K562 (cell line): ENCODE data around the gene HIVEP3. TPM values are rescaled to one million over a fixed set of nuclear protein-coding genes. Genes with fewer than 3 reads are reported as not detected.
A peak's percentile ranks its signal among the peaks of the same experiment; 100 is the strongest.

Experiments used
- ATAC-seq: fragments of 200-7000 bp; cut with Tn5 transposase; 3 replicates; pipeline ENCODE4 v1.9.1; 2020; ENCODE audit warnings: moderate library complexity
- BruUV-seq: library from RNA; stranded (reverse); fragments of 400-500 nt; replicated peaks from 2 replicates; lab custom pipeline; 2021; lab: Mats Ljungman, UMichigan
- CTCF ChIA-PET: fragments of 300-600 bp; formaldehyde crosslinking; extraction: SDS; loops from one replicate; lab custom pipeline; 2021; ENCODE audit warnings: low intra/inter-chr PET ratio; lab: Yijun Ruan, JAX
- POLR2A ChIA-PET: fragments of 300-600, 350-650 bp; sonication (Branson Sonifier 250); formaldehyde crosslinking; extraction: SDS; loops from one replicate; lab custom pipeline; 2021; ENCODE audit warnings: antibody characterized with exemption, inconsistent platforms; lab: Yijun Ruan, JAX
- DNase-seq, 4 experiments: peaks; one replicate each; pipeline versions ENCODE4 v3.0.0 to v3.0.0-alpha.2; 2011 to 2018; ENCODE audit warnings: low spot score in 3 of 4, mixed read lengths in 3 of 4; ENCODE audit errors: extremely low read depth in 1 of 4
- FAIRE-seq: peaks from 2 replicates; lab custom pipeline; 2011; peaks lifted over from hg19 to GRCh38; lab: Jason Lieb, UNC
- H2AFZ ChIP-seq: 2 replicates; pipeline ENCODE4 v1.6.0; 2011; ENCODE audit warnings: low read depth, low read length, control low read depth, inconsistent platforms
- H3K27ac ChIP-seq: fragments of 200-600 bp; 3 replicates; pipeline ENCODE4 v1.8.0; 2011; ENCODE audit warnings: low read depth, mild to moderate bottlenecking, control low read depth, inconsistent platforms, low read length, moderate library complexity, mixed read lengths; ENCODE audit errors: extremely low read depth
- H3K27me3 ChIP-seq, 2 experiments: fragments of 300-600 bp in 1 of 2; 2 replicates in 1 of 2; 3 replicates in 1 of 2; pipeline versions ENCODE4 v1.6.0 to v1.8.0; 2011; ENCODE audit warnings: inconsistent platforms in 2 of 2, low read length in 2 of 2, mild to moderate bottlenecking in 1 of 2, mixed read lengths in 1 of 2, moderate library complexity in 1 of 2; ENCODE audit not compliant: control insufficient read depth in 2 of 2, insufficient read depth in 2 of 2
- H3K36me3 ChIP-seq: fragments of 300-600 bp; 3 replicates; pipeline ENCODE4 v1.8.0; 2011; ENCODE audit warnings: mild to moderate bottlenecking, low read length, inconsistent platforms; ENCODE audit not compliant: control insufficient read depth, insufficient read depth
- H3K4me1 ChIP-seq, 2 experiments: fragments of 200-600 bp in 1 of 2; replicated peaks in 1 of 2; 2 replicates in 1 of 2; 3 replicates in 1 of 2; pipeline versions ENCODE4 v1.5.1 to v1.8.0; 2011; ENCODE audit warnings: inconsistent platforms in 2 of 2, low read length in 2 of 2, mild to moderate bottlenecking in 1 of 2, mixed read lengths in 1 of 2, moderate library complexity in 1 of 2; ENCODE audit not compliant: control insufficient read depth in 2 of 2, insufficient read depth in 2 of 2
- H3K4me2 ChIP-seq: 2 replicates; pipeline ENCODE4 v1.6.1; 2011; ENCODE audit warnings: low read length, control low read depth, inconsistent platforms, mixed read lengths; ENCODE audit not compliant: insufficient read depth
- H3K4me3 ChIP-seq: fragments of 200-600 bp; sonication (generic), shearing (Covaris generic); 2 replicates; pipeline ENCODE4 v1.5.1; 2016; ENCODE audit warnings: control low read depth, inconsistent platforms
- H3K79me2 ChIP-seq: fragments of 200-600 bp; 3 replicates; pipeline ENCODE4 v1.8.0; 2011; ENCODE audit warnings: low read length, inconsistent platforms; ENCODE audit not compliant: control insufficient read depth, insufficient read depth
- H3K9ac ChIP-seq, 2 experiments: 2 replicates each; pipeline versions ENCODE4 v1.6.0 to v1.6.1; 2011; ENCODE audit warnings: low read depth in 2 of 2, low read length in 2 of 2, control low read depth in 1 of 2, inconsistent platforms in 1 of 2, mild to moderate bottlenecking in 1 of 2, mixed read lengths in 1 of 2; ENCODE audit not compliant: insufficient read depth in 1 of 2
- H3K9me1 ChIP-seq: one replicate; pipeline ENCODE4 v1.6.0; 2011; ENCODE audit warnings: inconsistent platforms, mild to moderate bottlenecking, low read length, moderate library complexity; ENCODE audit not compliant: control insufficient read depth, insufficient read depth
- H3K9me3 ChIP-seq: replicated peaks from 2 replicates; pipeline ENCODE4 v1.5.1; 2011; ENCODE audit warnings: low read depth, low read length, inconsistent platforms; ENCODE audit not compliant: control insufficient read depth, insufficient read depth
- H4K20me1 ChIP-seq: replicated peaks from 2 replicates; pipeline ENCODE4 v1.6.1; 2011; ENCODE audit warnings: low read length, inconsistent platforms, mixed read lengths; ENCODE audit not compliant: control insufficient read depth, insufficient read depth
- ADNP ChIP-seq: fragments of 200-800 bp; sonication (Bioruptor generic); IDR thresholded peaks from 2 replicates; pipeline ENCODE4 v1.6.1; 2016; ENCODE audit warnings: missing genetic modification characterization, missing compliant biosample characterization
- COPS2 ChIP-seq: fragments of 450-650 bp; conservative IDR thresholded peaks from 2 replicates; pipeline ENCODE4 v1.6.1; 2016; ENCODE audit warnings: mild to moderate bottlenecking, moderate library complexity
- CSDE1 ChIP-seq, 2 experiments: fragments of 450-650 bp; IDR thresholded peaks; 2 replicates each; pipeline ENCODE4 v1.6.1; 2016; ENCODE audit warnings: mild to moderate bottlenecking in 1 of 2
- ETV1 ChIP-seq: fragments of 450-650 bp; conservative IDR thresholded peaks from 2 replicates; pipeline ENCODE4 v1.6.1; 2016; ENCODE audit warnings: missing genetic modification characterization, control low read depth, low read depth, missing compliant biosample characterization
- SIN3A ChIP-seq, 2 experiments: fragments of 150-350 bp in 1 of 2; IDR thresholded peaks; 2 replicates each; pipeline ENCODE4 v1.6.1; 2011 to 2016; ENCODE audit warnings: borderline replicate concordance in 2 of 2, low read depth in 2 of 2, low read length in 2 of 2, mild to moderate bottlenecking in 2 of 2, moderate library complexity in 2 of 2; ENCODE audit not compliant: control insufficient read depth in 1 of 2
- SP1 ChIP-seq: sonication (generic); formaldehyde crosslinking; IDR thresholded peaks from 2 replicates; pipeline ENCODE4 v1.8.1; 2022; ENCODE audit warnings: mild to moderate bottlenecking, missing genetic modification reagents
- WHSC1 ChIP-seq: IDR thresholded peaks from one replicate; pipeline ENCODE4 v1.6.1; 2012; ENCODE audit warnings: low read length, control low read depth, inconsistent platforms
- ZNF696 ChIP-seq: fragments of 250-450 bp; sonication (Bioruptor Pico); conservative IDR thresholded peaks from 2 replicates; pipeline ENCODE4 v1.4.0; 2020; ENCODE audit warnings: mild to moderate bottlenecking, moderate library complexity
- WGBS: fragments of 100-300 bp; shearing (Covaris generic); methylation state at CpG from one replicate; pipeline ENCODE4 v1.1.6; 2016; ENCODE audit warnings: low coverage, mixed read lengths; ENCODE audit not compliant: insufficient coverage; ENCODE audit errors: missing lambda C conversion rate; 5-methylcytosine and 5-hydroxymethylcytosine counted together
- in situ Hi-C: fragments of 300-500 bp; cut with MboI; formaldehyde crosslinking; loops from 4 replicates; pipeline ENCODE4 v1.15.0; 2018; ENCODE audit warnings: inconsistent platforms, mixed read lengths
- intact Hi-C: fragments of 100-400 bp; cut with micrococcal nuclease; formaldehyde crosslinking; loops from 2 replicates; pipeline ENCODE4 v1.14.2; 2022
- polyA plus RNA-seq, 8 experiments: library from polyadenylated mRNA; depleted of rRNA in 4 of 8; stranded (reverse) in 5 of 8; unstranded in 3 of 8; fragments of >200 nt; fragmentation: Nextera tagmentation in 2 of 8; fragmentation: Illumina TruSeq in 1 of 8; extraction: Ambion mirVana in 2 of 8; extraction: Trizol in 1 of 8; gene quantifications; 2 replicates each; pipeline versions ENCODE4 v1.2.1 to v1.2.3, GENCODE V29; 2011 to 2014; ENCODE audit warnings: inconsistent platforms in 1 of 8, missing spikeins in 1 of 8
- total RNA-seq, 7 experiments: library from RNA; depleted of rRNA in 6 of 7; stranded (reverse); fragments of >200 nt in 6 of 7; fragmentation: Illumina TruSeq in 2 of 7; extraction: Trizol in 2 of 7; gene quantifications; 2 replicates each; pipeline versions ENCODE4 v1.2.1 to v1.2.3, GENCODE V29; 2011 to 2021; ENCODE audit warnings: low replicate concordance in 1 of 7
- TF ChIP-seq, protein P1 (sequence below), 3 experiments: fragments of 200-800 bp in 1 of 3; sonication (Bioruptor generic) in 1 of 3; sonication (generic) in 1 of 3; formaldehyde crosslinking in 1 of 3; IDR thresholded peaks; 2 replicates each; pipeline versions ENCODE4 v1.6.1 to v1.8.0; 2016 to 2022; ENCODE audit warnings: mild to moderate bottlenecking in 2 of 3, missing compliant biosample characterization in 2 of 3, missing genetic modification characterization in 2 of 3, missing genetic modification reagents in 1 of 3

The HIVEP3 gene
- total and polyA plus RNA-seq, 9 of the 15 experiments (the other 6 are each of a cell fraction or from before 2014, with no cell fraction given), result 0.09 to 0.58 (median 0.34) TPM; not detected in 1

DNA sequence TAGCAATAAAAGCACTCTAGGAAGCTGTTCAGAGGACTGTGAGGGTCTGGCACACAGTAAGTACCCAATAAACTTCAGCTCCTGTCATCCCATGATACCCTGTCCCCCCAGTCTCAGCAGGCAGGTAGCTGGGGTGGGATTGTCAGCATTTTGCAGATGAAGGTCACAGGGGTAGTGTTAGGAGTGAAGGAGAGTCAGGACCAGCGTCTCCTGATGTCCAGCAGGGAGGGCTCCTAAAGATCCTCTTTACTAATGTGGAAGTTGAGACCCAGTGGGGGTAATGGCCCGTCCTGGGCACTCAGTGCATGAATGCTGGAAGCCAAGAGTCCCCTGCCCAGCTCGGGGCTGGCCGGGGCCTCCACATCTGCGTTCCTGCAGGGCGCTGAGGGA lies 402.9 kb downstream of the HIVEP3 start:
- no peak for DNase-seq
- H3K4me3 ChIP-seq, result no peak overlapping the region
- intact Hi-C loops, result loop anchor here (1.0 kb wide), 1 partner anchor 64 kb away; no protein-coding TSS in a partner anchor
- no peak overlapping the region for H3K9ac ChIP-seq
- no peak overlapping the region for H2AFZ ChIP-seq
- ChIA-PET CTCF (interaction anchor here (0.9 kb wide), 1 partner anchor 15 kb away, joined by 5 read pairs; no protein-coding TSS in a partner anchor), POLR2A (interaction anchor here (0.6 to 1.0 kb wide), 4 partner anchors 18 to 587 kb away, joined by 3 to 4 read pairs (median 3); no protein-coding TSS in a partner anchor)
- no peak for TF ChIP-seq COPS2
- TF ChIP-seq WHSC1, result no peak
- TF ChIP-seq ZNF696 (CRISPR knock-in tag), result no peak
- TF ChIP-seq, protein P1, sequence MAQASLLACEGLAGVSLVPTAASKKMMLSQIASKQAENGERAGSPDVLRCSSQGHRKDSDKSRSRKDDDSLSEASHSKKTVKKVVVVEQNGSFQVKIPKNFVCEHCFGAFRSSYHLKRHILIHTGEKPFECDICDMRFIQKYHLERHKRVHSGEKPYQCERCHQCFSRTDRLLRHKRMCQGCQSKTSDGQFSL (CRISPR knock-in tag; IDR thresholded peaks at IDR 0.05), result no peak; the same call in 1 of the 2 replicates
- TF ChIP-seq, protein P1 (tag; IDR thresholded peaks at IDR 0.05), result peak in 1 of 2 experiments; percentile 69; a peak in 1 of 4 replicates
- no peak for TF ChIP-seq ETV1 (tag)
- no peak for TF ChIP-seq ADNP (tag)
- no peak for TF ChIP-seq CSDE1 (IDR thresholded peaks at IDR 0.05)
- 0 out of 2 replicates have a peak, but pooled peaks have one; percentile 31 for TF ChIP-seq SP1 (CRISPR knock-in tag)
- no peak for TF ChIP-seq SIN3A (IDR thresholded peaks at IDR 0.05; ENCODE audit: borderline replicate concordance in 2 of 2, control insufficient read depth in 1 of 2, low read depth in 2 of 2, low read length in 2 of 2)
- TF ChIP-seq, all 486 proteins: peak for 2
- no peaks in the 10 kb centered on the region for H3K36me3 ChIP-seq
- ATAC-seq, result no peak
- H3K4me1 ChIP-seq, result peaks cover 0 to 24% of the 10 kb centered on the region in 2 experiments; a peak in 2 of 5 replicates
- H3K9me3 ChIP-seq, result no peaks in the 10 kb centered on the region
- no peak overlapping the region; the same call in 1 of the 2 replicates for H3K4me2 ChIP-seq
- H3K27me3 ChIP-seq, result peaks cover 36 to 75% of the 10 kb centered on the region in 2 experiments; a peak in 4 of 5 replicates
- peaks cover 20% of the 10 kb centered on the region for H4K20me1 ChIP-seq
- in situ Hi-C loops, result no loop called here
- FAIRE-seq, result no peak
- H3K79me2 ChIP-seq, result no peaks in the 10 kb centered on the region
- WGBS, result 3% methylated on average over 6 of the region's 6 CpGs
- H3K27ac ChIP-seq, result no peak overlapping the region
- peaks cover 2% of the 10 kb centered on the region for H3K9me1 ChIP-seq
- no TSS peak for BruUV-seq
